SK-N-SH treated with all-trans-retinoic acid at 6 μM for 48 hours (cell line): Measurements from ENCODE around the gene DHRS3.

ENCODE experiments used
- ATAC-seq: fragments of 200-7000 bp; cut with Tn5 transposase; 3 replicates; pipeline ENCODE4 v1.9.1; 2020; ENCODE audit warnings: mild to moderate bottlenecking, moderate library complexity
- CSDC2 ChIP-seq: fragments of 250-450 bp; sonication (Bioruptor Pico); IDR thresholded peaks from 2 replicates; pipeline ENCODE4 v1.5.0; 2020; ENCODE audit warnings: mild to moderate bottlenecking, moderate library complexity
- ESRRG ChIP-seq: fragments of 250-450 bp; sonication (Bioruptor Pico); IDR thresholded peaks from 2 replicates; pipeline ENCODE4 v1.6.1; 2021; ENCODE audit warnings: mild to moderate bottlenecking
- ISL1 ChIP-seq: fragments of 250-450 bp; sonication (Bioruptor Pico); IDR thresholded peaks from 2 replicates; pipeline ENCODE4 v2.1.2; 2022; ENCODE audit warnings: mild to moderate bottlenecking, moderate library complexity
- OSR1 ChIP-seq: fragments of 250-450 bp; sonication (Bioruptor Pico); IDR thresholded peaks from 2 replicates; pipeline ENCODE4 v1.8.0; 2022; ENCODE audit warnings: moderate library complexity, mild to moderate bottlenecking, inconsistent platforms
- PPARA ChIP-seq: fragments of 250-450 bp; sonication (Bioruptor Pico); IDR thresholded peaks from 2 replicates; pipeline ENCODE4 v1.5.0; 2020; ENCODE audit warnings: mild to moderate bottlenecking, borderline replicate concordance
- TCF4 ChIP-seq: fragments of 250-450 bp; sonication (Bioruptor Pico); IDR thresholded peaks from 2 replicates; pipeline ENCODE4 v1.8.0; 2021; ENCODE audit warnings: mild to moderate bottlenecking, moderate library complexity, borderline replicate concordance
- ZFP3 ChIP-seq: fragments of 250-450 bp; sonication (Bioruptor Pico); IDR thresholded peaks from 2 replicates; pipeline ENCODE4 v1.5.0; 2020; ENCODE audit warnings: mild to moderate bottlenecking, moderate library complexity
- ZFP30 ChIP-seq: fragments of 450-650 bp; formaldehyde crosslinking; IDR thresholded peaks from 2 replicates; pipeline ENCODE4 v1.5.0; 2022; ENCODE audit warnings: mild to moderate bottlenecking, moderate library complexity
- TF ChIP-seq, protein P1 (sequence below): fragments of 250-450 bp; sonication (Bioruptor Pico); IDR thresholded peaks from 2 replicates; pipeline ENCODE4 v1.5.0; 2020; ENCODE audit warnings: mild to moderate bottlenecking, moderate library complexity
- TF ChIP-seq, protein P2 (sequence below): fragments of 250-450 bp; sonication (Bioruptor Pico); IDR thresholded peaks from 2 replicates; pipeline ENCODE4 v1.8.0; 2020; ENCODE audit warnings: mild to moderate bottlenecking, moderate library complexity, borderline replicate concordance
- TF ChIP-seq, protein P3 (sequence below): fragments of 250-450 bp; sonication (Bioruptor Pico); IDR thresholded peaks from 2 replicates; pipeline ENCODE4 v1.8.0; 2021; ENCODE audit warnings: low read depth, mild to moderate bottlenecking, moderate library complexity, borderline replicate concordance

DHRS3 gene

DNA sequence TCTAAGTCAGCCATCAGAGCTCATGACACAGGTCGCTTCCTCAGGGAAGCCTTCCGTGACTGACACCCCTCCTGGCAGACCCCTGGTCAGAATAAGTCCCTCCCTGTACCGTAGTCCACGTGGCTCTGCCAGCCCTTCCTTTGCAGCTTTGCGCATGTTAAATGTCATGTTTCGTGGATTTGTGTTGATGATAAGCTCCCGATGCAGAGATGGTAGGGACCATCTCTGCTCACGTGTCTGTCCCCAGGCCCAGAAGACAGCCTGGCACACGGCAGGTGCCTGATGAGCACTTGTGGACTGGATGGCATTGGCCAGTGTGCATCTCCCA is 75.9 kb downstream of the DHRS3 start (continued):
- TF ChIP-seq, protein P1, sequence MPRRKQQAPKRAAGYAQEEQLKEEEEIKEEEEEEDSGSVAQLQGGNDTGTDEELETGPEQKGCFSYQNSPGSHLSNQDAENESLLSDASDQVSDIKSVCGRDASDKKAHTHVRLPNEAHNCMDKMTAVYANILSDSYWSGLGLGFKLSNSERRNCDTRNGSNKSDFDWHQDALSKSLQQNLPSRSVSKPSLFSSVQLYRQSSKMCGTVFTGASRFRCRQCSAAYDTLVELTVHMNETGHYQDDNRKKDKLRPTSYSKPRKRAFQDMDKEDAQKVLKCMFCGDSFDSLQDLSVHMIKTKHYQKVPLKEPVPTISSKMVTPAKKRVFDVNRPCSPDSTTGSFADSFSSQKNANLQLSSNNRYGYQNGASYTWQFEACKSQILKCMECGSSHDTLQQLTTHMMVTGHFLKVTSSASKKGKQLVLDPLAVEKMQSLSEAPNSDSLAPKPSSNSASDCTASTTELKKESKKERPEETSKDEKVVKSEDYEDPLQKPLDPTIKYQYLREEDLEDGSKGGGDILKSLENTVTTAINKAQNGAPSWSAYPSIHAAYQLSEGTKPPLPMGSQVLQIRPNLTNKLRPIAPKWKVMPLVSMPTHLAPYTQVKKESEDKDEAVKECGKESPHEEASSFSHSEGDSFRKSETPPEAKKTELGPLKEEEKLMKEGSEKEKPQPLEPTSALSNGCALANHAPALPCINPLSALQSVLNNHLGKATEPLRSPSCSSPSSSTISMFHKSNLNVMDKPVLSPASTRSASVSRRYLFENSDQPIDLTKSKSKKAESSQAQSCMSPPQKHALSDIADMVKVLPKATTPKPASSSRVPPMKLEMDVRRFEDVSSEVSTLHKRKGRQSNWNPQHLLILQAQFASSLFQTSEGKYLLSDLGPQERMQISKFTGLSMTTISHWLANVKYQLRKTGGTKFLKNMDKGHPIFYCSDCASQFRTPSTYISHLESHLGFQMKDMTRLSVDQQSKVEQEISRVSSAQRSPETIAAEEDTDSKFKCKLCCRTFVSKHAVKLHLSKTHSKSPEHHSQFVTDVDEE (CRISPR knock-in tag): no peak
- no peak for TF ChIP-seq PPARA (CRISPR knock-in tag)
- no peak for TF ChIP-seq ESRRG (CRISPR knock-in tag)

DNA sequence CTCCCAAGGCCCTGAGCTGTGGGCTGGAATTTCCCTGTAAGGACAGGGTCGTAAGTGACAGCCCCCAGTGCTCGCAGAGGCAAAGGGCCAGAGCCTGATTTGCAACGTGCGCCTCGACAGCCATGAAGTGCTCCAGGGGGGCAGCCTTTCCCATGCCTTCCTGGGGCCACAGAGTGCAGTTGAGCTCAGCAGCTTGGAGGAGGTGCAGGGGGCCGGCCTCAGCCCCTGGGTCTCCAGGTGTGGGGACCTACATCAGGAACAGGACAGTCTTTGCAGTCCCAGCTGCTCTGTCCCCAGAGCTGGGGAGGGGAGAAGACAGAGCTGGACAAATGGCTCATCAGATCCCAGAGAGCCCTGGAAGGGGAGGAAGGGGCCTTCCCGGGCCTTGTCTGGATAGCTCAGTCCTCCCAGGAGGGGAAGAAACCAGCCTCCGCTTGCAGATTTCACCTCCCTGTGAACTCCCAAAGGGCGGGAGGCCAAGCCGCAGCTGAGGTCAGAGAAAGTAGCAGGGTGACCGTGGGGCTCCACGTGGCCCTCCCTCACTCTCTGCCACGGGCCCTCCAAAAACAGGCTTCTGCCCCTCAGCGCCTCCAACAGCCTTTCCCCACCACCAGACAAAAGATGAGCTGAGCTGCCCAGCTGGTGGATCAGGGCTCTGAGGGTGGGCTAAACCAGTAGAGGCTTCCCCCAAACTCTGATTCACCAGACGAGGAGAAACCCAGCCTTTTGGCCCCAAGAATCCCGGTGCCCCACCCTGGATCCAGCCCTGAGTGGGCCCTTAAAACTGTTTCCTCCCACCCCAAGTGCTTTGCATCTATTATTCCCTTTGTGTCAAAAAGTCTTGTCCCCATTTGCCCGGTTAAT is 76.5 kb downstream of the DHRS3 start:
- 0 out of 2 replicates have a peak, but pooled peaks have one; percentile 33 for TF ChIP-seq CSDC2 (CRISPR knock-in tag)
- TF ChIP-seq ZFP30 (CRISPR knock-in tag): 0 out of 2 replicates have a peak, but pooled peaks have one; percentile 39
- TF ChIP-seq, protein P1 (CRISPR knock-in tag): no peak
- peak; percentile 46 for ATAC-seq

- TF ChIP-seq, protein P1 (CRISPR knock-in tag): no peak
- ATAC-seq: no peak
Observed at GRCh38 chr1:12540580-12541273, 77.3 kb downstream of the DHRS3 start.

- TF ChIP-seq, protein P2, sequence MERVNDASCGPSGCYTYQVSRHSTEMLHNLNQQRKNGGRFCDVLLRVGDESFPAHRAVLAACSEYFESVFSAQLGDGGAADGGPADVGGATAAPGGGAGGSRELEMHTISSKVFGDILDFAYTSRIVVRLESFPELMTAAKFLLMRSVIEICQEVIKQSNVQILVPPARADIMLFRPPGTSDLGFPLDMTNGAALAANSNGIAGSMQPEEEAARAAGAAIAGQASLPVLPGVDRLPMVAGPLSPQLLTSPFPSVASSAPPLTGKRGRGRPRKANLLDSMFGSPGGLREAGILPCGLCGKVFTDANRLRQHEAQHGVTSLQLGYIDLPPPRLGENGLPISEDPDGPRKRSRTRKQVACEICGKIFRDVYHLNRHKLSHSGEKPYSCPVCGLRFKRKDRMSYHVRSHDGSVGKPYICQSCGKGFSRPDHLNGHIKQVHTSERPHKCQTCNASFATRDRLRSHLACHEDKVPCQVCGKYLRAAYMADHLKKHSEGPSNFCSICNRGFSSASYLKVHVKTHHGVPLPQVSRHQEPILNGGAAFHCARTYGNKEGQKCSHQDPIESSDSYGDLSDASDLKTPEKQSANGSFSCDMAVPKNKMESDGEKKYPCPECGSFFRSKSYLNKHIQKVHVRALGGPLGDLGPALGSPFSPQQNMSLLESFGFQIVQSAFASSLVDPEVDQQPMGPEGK: no peak
- TF ChIP-seq TCF4: no peak
- TF ChIP-seq, protein P3, sequence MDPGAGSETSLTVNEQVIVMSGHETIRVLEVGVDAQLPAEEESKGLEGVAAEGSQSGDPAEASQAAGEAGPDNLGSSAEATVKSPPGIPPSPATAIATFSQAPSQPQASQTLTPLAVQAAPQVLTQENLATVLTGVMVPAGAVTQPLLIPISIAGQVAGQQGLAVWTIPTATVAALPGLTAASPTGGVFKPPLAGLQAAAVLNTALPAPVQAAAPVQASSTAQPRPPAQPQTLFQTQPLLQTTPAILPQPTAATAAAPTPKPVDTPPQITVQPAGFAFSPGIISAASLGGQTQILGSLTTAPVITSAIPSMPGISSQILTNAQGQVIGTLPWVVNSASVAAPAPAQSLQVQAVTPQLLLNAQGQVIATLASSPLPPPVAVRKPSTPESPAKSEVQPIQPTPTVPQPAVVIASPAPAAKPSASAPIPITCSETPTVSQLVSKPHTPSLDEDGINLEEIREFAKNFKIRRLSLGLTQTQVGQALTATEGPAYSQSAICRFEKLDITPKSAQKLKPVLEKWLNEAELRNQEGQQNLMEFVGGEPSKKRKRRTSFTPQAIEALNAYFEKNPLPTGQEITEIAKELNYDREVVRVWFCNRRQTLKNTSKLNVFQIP (CRISPR knock-in tag): no peak
- TF ChIP-seq OSR1 (CRISPR knock-in tag): no peak
- no peak for TF ChIP-seq ESRRG (CRISPR knock-in tag)
- TF ChIP-seq PPARA (CRISPR knock-in tag): no peak
- no peak for TF ChIP-seq ISL1 (CRISPR knock-in tag)
- no peak for TF ChIP-seq CSDC2 (CRISPR knock-in tag)
- no peak for TF ChIP-seq ZFP3
- ATAC-seq: no peak
Observed at GRCh38 chr1:12539705-12540579, 78.1 kb downstream of the DHRS3 start.
